Omental fat pad (tissue), 4 donors: Measurements from ENCODE around the gene SMIM21. TPM values are rescaled to one million over a fixed set of nuclear protein-coding genes. Genes with fewer than 3 reads are reported as not detected.

Source experiments
- ATAC-seq: fragments of 150-250 bp; one replicate; pipeline ENCODE4 v1.9.1; 2016; ENCODE audit warnings: mild to moderate bottlenecking, moderate library complexity; ENCODE audit not compliant: low FRiP score
- DNase-seq: peaks from one replicate; pipeline ENCODE4 v3.0.0-alpha.2; 2019; ENCODE audit warnings: low spot score
- CTCF ChIP-seq, 3 donors: fragments of 450-650 bp; IDR thresholded peaks; one replicate each; pipeline ENCODE4 v1.5.1; 2016 to 2017; ENCODE audit warnings: antibody characterized with exemption in 3 of 3, mild to moderate bottlenecking in 3 of 3, moderate library complexity in 2 of 3
- total RNA-seq, 4 donors: library from RNA; depleted of rRNA; stranded (reverse); fragments of >200 nt; gene quantifications; one replicate each; pipeline ENCODE4 v1.1.0, GENCODE V29; 2016

The SMIM21 gene
- not detected for total RNA-seq

GRCh38 chr18:75427603-75428002, at the start of gene SMIM21:
Gene SMIM21, minus strand, starts transcription at chr18:75427703. Its CDS starts 140 bp downstream, at chr18:75427563.
- DNase-seq (no peak), ATAC-seq (no peak)
- TF ChIP-seq CTCF (IDR thresholded peaks at IDR 0.05) = no peak

GRCh38 chr18:75475228-75475627, 47.7 kb upstream of the SMIM21 start:
- ATAC-seq = peak; percentile 54

GRCh38 chr18:75474332-75474731, 46.8 kb upstream of the SMIM21 start:
- DNase-seq (no peak), ATAC-seq (no peak)
- TF ChIP-seq CTCF (IDR thresholded peaks at IDR 0.05) = no peak

More at GRCh38 chr18:75475228-75475627, 47.7 kb upstream of the SMIM21 start:
- TF ChIP-seq CTCF (IDR thresholded peaks at IDR 0.05) = no peak
- no peak for DNase-seq

- DNase-seq (no peak), ATAC-seq (no peak)
- no peak for TF ChIP-seq CTCF (IDR thresholded peaks at IDR 0.05)
Measured at GRCh38 chr18:75473316-75473715, 45.8 kb upstream of the SMIM21 start.

GRCh38 chr18:75472906-75473305, 45.4 kb upstream of the SMIM21 start:
- DNase-seq = no peak
- no peak for ATAC-seq
- no peak for TF ChIP-seq CTCF (IDR thresholded peaks at IDR 0.05)

GRCh38 chr18:75472396-75472795, 44.9 kb upstream of the SMIM21 start:
- no peak for TF ChIP-seq CTCF (IDR thresholded peaks at IDR 0.05)
- DNase-seq = no peak
- no peak for ATAC-seq

- DNase-seq (no peak), ATAC-seq (no peak)
- TF ChIP-seq CTCF (IDR thresholded peaks at IDR 0.05) = no peak
Measured at GRCh38 chr18:75471850-75472249, 44.3 kb upstream of the SMIM21 start.
